Endothelial cell (in vitro differentiated cells): ENCODE data around the gene FBXO42. TPM values are rescaled to one million over a fixed set of nuclear protein-coding genes. Genes with fewer than 3 reads are reported as not detected.

Experiments used
- DNase-seq: peaks from one replicate; pipeline ENCODE4 v3.0.0; 2021; ENCODE audit warnings: low spot score
- H3K27ac Mint-ChIP-seq: one replicate; pipeline ENCODE4 v1.8.0; 2021; ENCODE audit warnings: mixed read lengths, inconsistent platforms; ENCODE audit not compliant: unreplicated experiment
- H3K27me3 Mint-ChIP-seq: one replicate; pipeline ENCODE4 v1.8.0; 2021; ENCODE audit warnings: mild to moderate bottlenecking, moderate library complexity, mixed read lengths, inconsistent platforms; ENCODE audit not compliant: unreplicated experiment
- H3K36me3 Mint-ChIP-seq: one replicate; pipeline ENCODE4 v1.8.0; 2021; ENCODE audit warnings: mild to moderate bottlenecking, low read depth, mixed read lengths, inconsistent platforms; ENCODE audit not compliant: unreplicated experiment
- H3K4me1 Mint-ChIP-seq: one replicate; pipeline ENCODE4 v1.8.0; 2021; ENCODE audit warnings: mild to moderate bottlenecking, mixed read lengths, inconsistent platforms; ENCODE audit not compliant: unreplicated experiment
- H3K4me3 Mint-ChIP-seq: one replicate; pipeline ENCODE4 v1.8.0; 2021; ENCODE audit warnings: mild to moderate bottlenecking, mixed read lengths, inconsistent platforms; ENCODE audit not compliant: unreplicated experiment
- H3K9me3 Mint-ChIP-seq: one replicate; pipeline ENCODE4 v1.8.0; 2021; ENCODE audit warnings: mixed read lengths, inconsistent platforms; ENCODE audit not compliant: unreplicated experiment
- total RNA-seq: library from RNA; stranded (reverse); fragmentation: NEBNext Ultra II Directional; extraction: Animal tissue kit (Norgen Biotek cat#: 25700); gene quantifications from one replicate; pipeline ENCODE4 v1.2.1, GENCODE V29; 2021; ENCODE audit not compliant: unreplicated experiment
- TF ChIP-seq, protein P1 (sequence below): fragments of 200-600 bp; sonication (generic); IDR thresholded peaks from one replicate; pipeline ENCODE4 v1.5.0; 2021; ENCODE audit warnings: antibody characterized with exemption; ENCODE audit not compliant: unreplicated experiment

FBXO42 gene
- total RNA-seq, 1 donor from 2014 or later, result 17.2 TPM

DNA sequence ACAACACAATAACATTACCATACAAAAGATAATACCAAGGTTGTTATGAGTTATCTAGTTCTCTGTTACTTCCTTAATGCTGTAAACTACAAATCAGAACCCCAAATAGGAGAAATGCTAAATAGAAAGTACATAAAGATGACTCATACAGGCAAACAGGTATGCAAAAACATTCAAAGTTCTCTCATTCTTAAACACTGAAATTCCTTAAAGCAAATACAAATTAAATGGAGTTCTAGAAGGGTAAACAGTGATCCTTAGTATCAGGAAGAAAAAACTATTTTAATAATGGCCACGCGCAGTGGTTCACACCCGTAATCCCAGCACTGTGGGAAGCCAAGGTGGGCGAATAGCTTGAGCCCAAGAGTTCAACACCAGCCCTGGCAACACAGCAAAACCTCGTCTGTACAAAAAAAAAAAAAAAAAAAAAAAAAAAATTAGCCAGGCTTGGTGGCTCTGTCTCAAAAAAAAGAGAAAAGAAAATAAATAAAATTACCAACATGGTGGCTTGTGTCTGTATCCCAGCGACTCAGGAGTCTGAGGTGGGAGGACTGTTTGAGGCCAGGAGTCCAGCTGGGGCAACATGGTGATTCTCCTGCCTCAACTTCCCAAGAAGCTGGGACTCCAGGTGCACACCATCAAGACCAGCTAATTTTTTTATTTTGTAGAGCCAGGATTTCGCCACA is 17.5 kb downstream of the FBXO42 start:
- Mint-ChIP-seq H3K4me1 (no peaks in the 10 kb centered on the region), H3K9me3 (no peaks in the 10 kb centered on the region), H3K4me3 (no peak overlapping the region), H3K36me3 (no peaks in the 10 kb centered on the region), H3K27ac (no peak overlapping the region), H3K27me3 (no peaks in the 10 kb centered on the region)
- no peak for DNase-seq
- TF ChIP-seq, protein P1, sequence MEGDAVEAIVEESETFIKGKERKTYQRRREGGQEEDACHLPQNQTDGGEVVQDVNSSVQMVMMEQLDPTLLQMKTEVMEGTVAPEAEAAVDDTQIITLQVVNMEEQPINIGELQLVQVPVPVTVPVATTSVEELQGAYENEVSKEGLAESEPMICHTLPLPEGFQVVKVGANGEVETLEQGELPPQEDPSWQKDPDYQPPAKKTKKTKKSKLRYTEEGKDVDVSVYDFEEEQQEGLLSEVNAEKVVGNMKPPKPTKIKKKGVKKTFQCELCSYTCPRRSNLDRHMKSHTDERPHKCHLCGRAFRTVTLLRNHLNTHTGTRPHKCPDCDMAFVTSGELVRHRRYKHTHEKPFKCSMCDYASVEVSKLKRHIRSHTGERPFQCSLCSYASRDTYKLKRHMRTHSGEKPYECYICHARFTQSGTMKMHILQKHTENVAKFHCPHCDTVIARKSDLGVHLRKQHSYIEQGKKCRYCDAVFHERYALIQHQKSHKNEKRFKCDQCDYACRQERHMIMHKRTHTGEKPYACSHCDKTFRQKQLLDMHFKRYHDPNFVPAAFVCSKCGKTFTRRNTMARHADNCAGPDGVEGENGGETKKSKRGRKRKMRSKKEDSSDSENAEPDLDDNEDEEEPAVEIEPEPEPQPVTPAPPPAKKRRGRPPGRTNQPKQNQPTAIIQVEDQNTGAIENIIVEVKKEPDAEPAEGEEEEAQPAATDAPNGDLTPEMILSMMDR, result no peak

DNA sequence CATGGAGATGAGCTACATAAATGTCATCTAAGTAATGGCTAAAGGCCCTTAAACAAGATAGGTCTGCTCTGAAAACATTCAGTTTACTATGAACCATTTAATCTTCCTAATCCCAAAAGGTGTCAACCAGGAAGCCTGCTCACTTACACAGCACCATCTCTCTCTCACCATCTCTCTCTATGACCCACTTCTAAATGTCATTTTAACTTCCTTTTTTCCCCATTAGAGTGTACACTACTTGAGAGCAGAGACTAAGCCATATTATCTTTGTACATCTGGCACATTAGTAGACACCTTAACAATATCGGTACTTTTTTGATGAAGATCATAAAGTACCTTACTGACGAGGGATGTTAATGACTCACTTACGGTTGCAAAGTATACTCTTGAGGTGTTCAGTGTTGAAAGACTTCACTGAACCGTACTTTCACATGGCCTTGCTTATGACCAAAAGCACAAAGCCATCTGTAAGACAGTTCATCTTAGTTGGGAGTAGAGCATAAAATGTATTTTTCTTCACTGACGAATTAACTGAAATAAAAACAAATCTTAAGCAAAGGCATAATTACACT is 25.4 kb downstream of the FBXO42 start:
- no peak for DNase-seq
- Mint-ChIP-seq H3K27ac (no peak overlapping the region), H3K27me3 (no peaks in the 10 kb centered on the region), H3K4me1 (peaks cover 7% of the 10 kb centered on the region), H3K4me3 (no peak overlapping the region), H3K36me3 (peaks cover 5% of the 10 kb centered on the region), H3K9me3 (no peaks in the 10 kb centered on the region)
- TF ChIP-seq, protein P1, result no peak

DNA sequence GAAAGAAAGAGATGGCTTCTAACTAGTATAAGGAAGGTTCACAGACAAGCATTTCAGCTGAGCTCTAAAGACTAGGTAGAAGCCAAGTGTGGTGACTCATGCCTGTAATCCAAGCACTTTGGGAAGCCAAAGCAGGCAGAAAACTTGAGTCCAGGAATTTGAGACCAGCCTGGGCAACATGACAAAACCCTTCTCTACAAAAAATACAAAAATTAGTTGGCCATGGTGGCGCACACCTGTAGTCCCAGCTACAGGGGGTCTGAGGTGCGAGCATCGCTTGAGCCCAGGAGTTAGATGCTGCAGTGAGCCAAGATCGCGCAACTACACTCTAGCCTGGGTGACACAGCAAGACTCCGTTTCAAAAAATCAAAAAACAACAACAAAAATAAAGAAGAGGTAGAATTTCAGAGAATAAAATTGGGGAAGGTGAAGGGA is 27.8 kb downstream of the FBXO42 start:
- H3K27me3 Mint-ChIP-seq, result no peaks in the 10 kb centered on the region
- no peak overlapping the region for H3K4me3 Mint-ChIP-seq
- H3K27ac Mint-ChIP-seq, result no peak overlapping the region
- peaks cover 7% of the 10 kb centered on the region for H3K4me1 Mint-ChIP-seq
- H3K9me3 Mint-ChIP-seq, result no peaks in the 10 kb centered on the region
- H3K36me3 Mint-ChIP-seq, result peaks cover 5% of the 10 kb centered on the region
- no peak for DNase-seq
- TF ChIP-seq, protein P1, result no peak

DNA sequence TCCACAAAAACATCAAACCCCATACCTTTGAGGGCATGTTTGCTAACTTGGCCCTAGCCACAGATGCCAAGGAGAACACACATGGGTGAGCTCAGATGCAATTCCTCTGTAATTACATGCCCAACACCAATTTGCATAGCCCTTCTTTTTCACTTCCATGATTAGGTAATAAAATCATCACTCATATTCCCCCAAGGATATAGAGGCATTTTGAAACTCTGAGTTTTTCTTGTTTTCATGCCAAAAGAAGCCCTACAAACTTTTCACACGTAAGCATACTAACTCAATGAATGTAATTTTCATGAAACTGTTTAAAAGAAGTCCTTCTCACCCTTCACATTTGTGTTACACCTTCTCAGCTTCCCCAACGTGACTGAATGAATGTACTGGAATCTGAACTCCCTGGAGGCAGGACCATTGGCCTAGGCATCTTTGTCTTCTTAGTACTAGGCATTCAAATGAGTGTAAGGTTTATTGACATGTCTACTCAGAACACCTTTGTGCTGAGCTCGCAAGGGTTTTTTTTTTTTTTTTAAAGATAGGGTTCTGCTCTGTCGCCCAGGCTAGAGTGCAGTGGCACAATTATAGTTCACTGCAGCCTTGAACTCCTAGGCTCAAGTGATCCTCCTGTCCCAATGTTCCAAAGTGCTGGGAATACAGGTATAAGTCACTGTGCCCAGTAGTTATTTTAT is 31.0 kb downstream of the FBXO42 start:
- no peaks in the 10 kb centered on the region for H3K36me3 Mint-ChIP-seq
- no peak overlapping the region for H3K27ac Mint-ChIP-seq
- peaks cover 3% of the 10 kb centered on the region for H3K4me1 Mint-ChIP-seq
- TF ChIP-seq, protein P1, result no peak
- no peaks in the 10 kb centered on the region for H3K9me3 Mint-ChIP-seq
- no peak overlapping the region for H3K4me3 Mint-ChIP-seq
- no peaks in the 10 kb centered on the region for H3K27me3 Mint-ChIP-seq
- no peak for DNase-seq

DNA sequence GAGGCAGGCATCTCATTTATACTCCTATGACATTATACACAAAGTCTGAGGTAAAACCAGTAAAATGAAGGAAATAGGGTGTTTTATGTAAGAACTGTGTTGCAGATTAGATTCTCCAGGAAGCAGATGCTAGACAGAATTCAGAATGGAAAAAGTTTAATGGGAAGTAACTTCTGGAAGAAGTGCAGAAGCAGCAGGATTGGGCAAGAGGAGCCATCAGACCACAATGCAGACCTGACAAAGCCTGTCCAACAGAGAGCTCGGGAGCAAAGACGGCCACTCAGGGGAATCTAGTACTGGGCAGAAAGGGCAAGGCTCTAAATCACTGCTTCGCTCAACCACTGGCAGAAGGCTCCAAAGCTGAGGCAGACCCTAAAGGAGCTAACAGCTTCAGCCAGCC is 33.7 kb downstream of the FBXO42 start:
- TF ChIP-seq, protein P1, result no peak
- H3K4me3 Mint-ChIP-seq, result no peak overlapping the region
- H3K4me1 Mint-ChIP-seq, result peaks cover 3% of the 10 kb centered on the region
- H3K9me3 Mint-ChIP-seq, result no peaks in the 10 kb centered on the region
- no peaks in the 10 kb centered on the region for H3K27me3 Mint-ChIP-seq
- H3K36me3 Mint-ChIP-seq, result no peaks in the 10 kb centered on the region
- DNase-seq, result no peak
- H3K27ac Mint-ChIP-seq, result no peak overlapping the region
